GM12892 (cell line): Measurements from ENCODE around the gene ERCC8.

Experiments used
- POLR2A ChIP-seq: IDR thresholded peaks from 2 replicates; pipeline ENCODE4 v1.6.1; 2011; ENCODE audit warnings: low read depth, low read length, control low read depth
- POLR2AphosphoS5 ChIP-seq: IDR thresholded peaks from 2 replicates; pipeline ENCODE4 v1.6.1; 2011; ENCODE audit warnings: low read depth, low read length, control low read depth
- TAF1 ChIP-seq: IDR thresholded peaks from 2 replicates; pipeline ENCODE4 v1.6.1; 2011; ENCODE audit warnings: low read depth, mild to moderate bottlenecking, control low read depth, low read length, borderline replicate concordance

GRCh38 chr5:60886158-60886557, 58.7 kb downstream of the ERCC8 start:
- no peak for TF ChIP-seq POLR2A
- TF ChIP-seq POLR2AphosphoS5: no peak
- TF ChIP-seq TAF1: no peak
